Colonic mucosa (tissue), 4 donors: ENCODE results near the gene P2RX5. TPM values are rescaled to one million over a fixed set of nuclear protein-coding genes. Genes with fewer than 3 reads are reported as not detected.
A peak's percentile ranks its signal among the peaks of the same experiment; 100 is the strongest.

Source experiments
- DNase-seq: peaks from one replicate; pipeline ENCODE4 v3.0.0-alpha.2; 2020
- H3K27ac ChIP-seq: fragments of 200-600 bp; one replicate; pipeline ENCODE4 v1.8.0; 2021
- H3K27me3 ChIP-seq: fragments of 200-600 bp; one replicate; pipeline ENCODE4 v1.8.0; 2021
- H3K36me3 ChIP-seq: fragments of 200-600 bp; one replicate; pipeline ENCODE4 v1.8.0; 2021
- H3K4me1 ChIP-seq: fragments of 200-600 bp; one replicate; pipeline ENCODE4 v1.8.0; 2021; ENCODE audit warnings: mild to moderate bottlenecking
- H3K4me3 ChIP-seq: fragments of 200-600 bp; one replicate; pipeline ENCODE4 v1.8.0; 2021
- H3K9ac ChIP-seq, 2 donors: one replicate each; pipeline ENCODE4 v1.7.0; 2013; ENCODE audit warnings: control low read depth in 2 of 2, low read depth in 2 of 2, low read length in 2 of 2
- H3K9me3 ChIP-seq: fragments of 200-600 bp; one replicate; pipeline ENCODE4 v1.8.0; 2021
- intact Hi-C: fragments of 100-400 bp; cut with DNase I; formaldehyde crosslinking; loops from one replicate; pipeline ENCODE4 v1.14.1; 2022
- total RNA-seq, 2 donors: library from RNA; stranded (reverse); fragmentation: NEBNext Ultra II Directional in 1 of 2; extraction: Animal tissue kit (Norgen Biotek cat#: 25700) in 1 of 2; gene quantifications; one replicate each; pipeline ENCODE4 v1.2.1, GENCODE V29; 2021
- TF ChIP-seq, protein P1 (sequence below): fragments of 200-600 bp; IDR thresholded peaks from one replicate; pipeline ENCODE4 v1.8.0; 2022; ENCODE audit warnings: antibody characterized with exemption, mild to moderate bottlenecking
- donor health status: healthy.
- donor health status: DM: no; HTN: no; CAD: no.
- donor health status: DM: no; HTN: no; CAD: no.

P2RX5 gene
- total RNA-seq, 2 donors from 2014 or later: 0.93 to 1.5 TPM

DNA sequence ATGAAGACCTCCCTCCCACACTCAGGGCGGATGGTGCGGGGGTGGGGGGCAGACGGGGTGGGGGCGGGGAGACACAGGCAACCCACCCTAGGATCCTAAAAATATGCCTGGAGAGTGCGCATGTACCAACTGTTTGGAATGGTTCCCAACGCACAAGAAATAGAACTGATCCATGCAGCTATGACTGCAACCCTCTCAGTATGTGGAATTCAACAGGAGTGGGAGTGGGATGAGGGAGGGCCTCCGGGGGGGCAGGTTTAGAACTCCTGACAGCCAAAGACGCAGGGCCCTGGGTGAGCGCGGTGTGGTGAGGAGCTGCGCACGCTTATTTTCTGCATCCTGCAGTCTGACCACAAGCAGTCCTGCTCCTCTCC lies 1.1 kb upstream of the P2RX5 start:
- Histone ChIP-seq H3K27me3 (peaks cover 29% of the 10 kb centered on the region), H3K9me3 (no peaks in the 10 kb centered on the region), H3K27ac (no peak overlapping the region), H3K4me1 (no peaks in the 10 kb centered on the region), H3K36me3 (no peaks in the 10 kb centered on the region), H3K4me3 (no peak overlapping the region), H3K9ac (no peak overlapping the region)
- intact Hi-C loops: no loop called here
- TF ChIP-seq, protein P1, sequence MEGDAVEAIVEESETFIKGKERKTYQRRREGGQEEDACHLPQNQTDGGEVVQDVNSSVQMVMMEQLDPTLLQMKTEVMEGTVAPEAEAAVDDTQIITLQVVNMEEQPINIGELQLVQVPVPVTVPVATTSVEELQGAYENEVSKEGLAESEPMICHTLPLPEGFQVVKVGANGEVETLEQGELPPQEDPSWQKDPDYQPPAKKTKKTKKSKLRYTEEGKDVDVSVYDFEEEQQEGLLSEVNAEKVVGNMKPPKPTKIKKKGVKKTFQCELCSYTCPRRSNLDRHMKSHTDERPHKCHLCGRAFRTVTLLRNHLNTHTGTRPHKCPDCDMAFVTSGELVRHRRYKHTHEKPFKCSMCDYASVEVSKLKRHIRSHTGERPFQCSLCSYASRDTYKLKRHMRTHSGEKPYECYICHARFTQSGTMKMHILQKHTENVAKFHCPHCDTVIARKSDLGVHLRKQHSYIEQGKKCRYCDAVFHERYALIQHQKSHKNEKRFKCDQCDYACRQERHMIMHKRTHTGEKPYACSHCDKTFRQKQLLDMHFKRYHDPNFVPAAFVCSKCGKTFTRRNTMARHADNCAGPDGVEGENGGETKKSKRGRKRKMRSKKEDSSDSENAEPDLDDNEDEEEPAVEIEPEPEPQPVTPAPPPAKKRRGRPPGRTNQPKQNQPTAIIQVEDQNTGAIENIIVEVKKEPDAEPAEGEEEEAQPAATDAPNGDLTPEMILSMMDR: no peak
- no peak for DNase-seq

DNA sequence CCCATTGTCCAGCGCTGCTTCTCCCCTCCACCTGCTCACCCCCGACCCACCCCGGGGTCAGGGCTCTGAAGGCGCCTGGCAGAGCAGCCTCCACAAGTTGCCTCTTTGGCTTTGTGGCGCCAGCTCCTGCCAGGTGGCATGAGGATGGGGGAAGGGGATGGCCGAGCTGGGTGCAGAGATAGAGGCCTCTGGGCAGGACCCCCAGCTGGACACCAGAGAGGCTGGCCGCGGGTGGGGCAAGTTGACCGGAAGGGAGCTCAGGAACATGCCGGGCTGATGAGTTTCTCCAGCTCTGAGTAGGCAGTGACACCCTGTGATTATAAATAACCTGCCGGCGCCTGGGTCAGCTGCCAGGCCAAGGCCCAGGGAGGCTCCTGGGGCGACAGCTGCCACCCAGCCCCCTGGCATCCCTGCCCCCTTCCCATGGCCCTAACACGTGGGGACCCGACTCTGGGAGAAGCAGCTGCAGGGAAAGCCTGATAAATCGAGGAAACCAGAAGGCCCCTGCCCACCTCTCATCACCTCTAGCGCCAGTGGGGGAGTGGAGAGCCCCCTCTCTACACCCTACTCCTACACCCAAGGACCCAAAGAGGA lies 729 bp downstream of the P2RX5 start:
- H3K4me1 ChIP-seq: no peaks in the 10 kb centered on the region
- H3K9ac ChIP-seq: peak overlapping the region; percentile 5 to 56
- TF ChIP-seq, protein P1: no peak
- no peak for DNase-seq
- no peaks in the 10 kb centered on the region for H3K36me3 ChIP-seq
- no peaks in the 10 kb centered on the region for H3K9me3 ChIP-seq
- H3K27ac ChIP-seq: no peak overlapping the region
- peak overlapping the region; percentile 51 for H3K4me3 ChIP-seq
- intact Hi-C loops: no loop called here
- H3K27me3 ChIP-seq: peaks cover 29% of the 10 kb centered on the region

DNA sequence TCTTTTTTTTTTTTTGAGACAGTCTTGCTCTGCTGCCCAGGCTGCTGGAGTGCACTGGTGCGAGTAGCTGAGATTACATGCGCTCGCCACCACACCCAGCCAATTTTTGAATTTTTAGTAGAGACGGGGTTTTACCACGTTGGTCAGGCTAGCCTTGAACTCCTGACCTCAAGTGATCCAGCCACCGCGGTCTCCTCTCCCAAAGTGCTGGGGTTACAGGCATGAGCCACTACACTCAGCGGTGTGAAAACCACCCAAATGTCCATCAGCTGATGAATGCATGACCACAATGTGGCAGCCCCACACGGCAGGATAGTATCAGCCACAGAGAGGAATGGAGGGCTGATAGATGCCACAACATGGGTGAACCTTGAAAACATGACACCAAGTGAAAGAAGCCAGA lies 2.1 kb downstream of the P2RX5 start:
- no peak for DNase-seq
- Histone ChIP-seq H3K27ac (no peak overlapping the region), H3K9me3 (no peaks in the 10 kb centered on the region), H3K4me1 (no peaks in the 10 kb centered on the region), H3K27me3 (peaks cover 29% of the 10 kb centered on the region), H3K4me3 (no peak overlapping the region), H3K9ac (no peak overlapping the region), H3K36me3 (no peaks in the 10 kb centered on the region)
- intact Hi-C loops: no loop called here
- TF ChIP-seq, protein P1: no peak

DNA sequence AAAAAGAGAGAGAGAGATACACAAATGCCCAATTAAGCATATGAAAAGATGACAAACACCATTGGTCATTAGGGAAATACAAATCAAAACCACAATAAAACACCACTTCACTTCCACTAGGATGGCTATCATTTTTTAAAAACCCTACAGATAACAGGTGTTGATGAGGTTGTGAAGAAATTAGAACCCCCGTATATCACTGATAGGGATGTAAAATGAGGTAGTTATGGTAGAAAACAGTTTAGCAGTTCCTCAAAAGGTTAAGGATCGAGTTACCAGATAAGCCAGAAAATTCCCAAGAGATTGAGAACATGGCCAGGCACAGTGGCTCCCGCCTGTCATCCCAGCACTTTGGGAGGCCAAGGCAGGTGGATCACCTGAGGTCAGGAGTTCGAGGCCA lies 2.8 kb downstream of the P2RX5 start:
- TF ChIP-seq, protein P1: no peak
- H3K36me3 ChIP-seq: no peaks in the 10 kb centered on the region
- H3K27ac ChIP-seq: no peak overlapping the region
- no peaks in the 10 kb centered on the region for H3K4me1 ChIP-seq
- no peaks in the 10 kb centered on the region for H3K9me3 ChIP-seq
- DNase-seq: no peak
- peaks cover 29% of the 10 kb centered on the region for H3K27me3 ChIP-seq
- intact Hi-C loops: no loop called here
- H3K4me3 ChIP-seq: no peak overlapping the region
- no peak overlapping the region for H3K9ac ChIP-seq

- Histone ChIP-seq H3K27me3 (peaks cover 29% of the 10 kb centered on the region), H3K36me3 (no peaks in the 10 kb centered on the region), H3K9me3 (no peaks in the 10 kb centered on the region), H3K4me3 (no peak overlapping the region), H3K4me1 (no peaks in the 10 kb centered on the region), H3K27ac (no peak overlapping the region), H3K9ac (no peak overlapping the region)
- TF ChIP-seq, protein P1: no peak
- no peak for DNase-seq
- intact Hi-C loops: no loop called here
Measured at GRCh38 chr17:3692346-3692745, 3.6 kb downstream of the P2RX5 start.
